H1 (cell line): Measurements from ENCODE around the gene UCKL1. TPM values are rescaled to one million over a fixed set of nuclear protein-coding genes. Genes with fewer than 3 reads are reported as not detected.

Experiments used
- CTCF ChIA-PET: fragments of 300-600 bp; sonication (Branson Sonifier 250); formaldehyde crosslinking; loops from one replicate; lab custom pipeline; 2021; ENCODE audit not compliant: partially characterized antibody; lab: Charles Lee
- POLR2A ChIA-PET: fragments of 300-600 bp; sonication (Branson Sonifier 250); formaldehyde crosslinking; loops from one replicate; lab custom pipeline; 2021; ENCODE audit warnings: inconsistent platforms; ENCODE audit not compliant: partially characterized antibody; lab: Charles Lee
- DNase-seq, 2 experiments: peaks; one replicate each; pipeline versions ENCODE4 v3.0.0 to v3.0.0-alpha.2; 2010 to 2022; ENCODE audit warnings: low spot score in 2 of 2, low read depth in 1 of 2, mixed read lengths in 1 of 2
- FAIRE-seq: peaks from 2 replicates; lab custom pipeline; 2011; peaks lifted over from hg19 to GRCh38; lab: Jason Lieb, UNC
- H2AFZ ChIP-seq: 2 replicates; pipeline ENCODE4 v1.8.1; 2012; ENCODE audit warnings: low read length, inconsistent platforms
- H2AK5ac ChIP-seq: 2 replicates; pipeline ENCODE4 v1.6.1; 2013; ENCODE audit warnings: low read depth, low read length
- H2BK120ac ChIP-seq: replicated peaks from 2 replicates; pipeline ENCODE3; 2013; ENCODE audit warnings: low read depth, low read length, inconsistent platforms
- H2BK12ac ChIP-seq: 2 replicates; pipeline ENCODE4 v1.6.1; 2013; ENCODE audit warnings: low read depth, low read length
- H2BK15ac ChIP-seq: 2 replicates; pipeline ENCODE4 v1.6.1; 2013; ENCODE audit warnings: low read length
- H2BK20ac ChIP-seq: 2 replicates; pipeline ENCODE4 v1.6.1; 2013; ENCODE audit warnings: low read length
- H2BK5ac ChIP-seq: 2 replicates; pipeline ENCODE4 v1.6.1; 2013; ENCODE audit warnings: low read depth, low read length
- H3K14ac ChIP-seq: 2 replicates; pipeline ENCODE4 v1.6.1; 2013; ENCODE audit warnings: inconsistent platforms; ENCODE audit not compliant: insufficient read length
- H3K18ac ChIP-seq: 2 replicates; pipeline ENCODE4 v1.6.1; 2013; ENCODE audit warnings: low read length; ENCODE audit errors: extremely low read depth
- H3K23ac ChIP-seq: 2 replicates; pipeline ENCODE4 v1.6.1; 2013; ENCODE audit warnings: inconsistent platforms; ENCODE audit not compliant: insufficient read length
- H3K23me2 ChIP-seq: 2 replicates; pipeline ENCODE4 v1.6.1; 2013; ENCODE audit warnings: low read depth, low read length
- H3K27ac ChIP-seq: 2 replicates; pipeline ENCODE4 v1.6.1; 2011; ENCODE audit warnings: low read depth, low read length, inconsistent platforms
- H3K27me3 ChIP-seq, 4 experiments: replicated peaks in 1 of 4; 1 replicate in 1 of 4; 2 replicates in 3 of 4; pipeline versions ENCODE4 v1.6.1 to v1.8.1; 2011 to 2013; ENCODE audit warnings: low read length in 3 of 4, mild to moderate bottlenecking in 3 of 4, inconsistent platforms in 2 of 4, mixed read lengths in 2 of 4, moderate library complexity in 1 of 4; ENCODE audit not compliant: control insufficient read depth in 3 of 4, insufficient read depth in 3 of 4; ENCODE audit errors: extremely low read depth in 1 of 4
- H3K36me3 ChIP-seq, 4 experiments: 2 replicates each; pipeline versions ENCODE4 v1.6.1 to v1.8.1; 2011 to 2013; ENCODE audit warnings: mild to moderate bottlenecking in 4 of 4, low read length in 3 of 4, moderate library complexity in 2 of 4, control low read depth in 1 of 4, inconsistent platforms in 1 of 4; ENCODE audit not compliant: insufficient read depth in 4 of 4, control insufficient read depth in 2 of 4
- H3K4ac ChIP-seq: replicated peaks from 2 replicates; pipeline ENCODE3; 2013; ENCODE audit warnings: low read length, low read depth, mixed read lengths, inconsistent platforms; ENCODE audit not compliant: insufficient read length
- H3K4me1 ChIP-seq, 4 experiments: replicated peaks in 1 of 4; 1 replicate in 1 of 4; 2 replicates in 3 of 4; pipeline versions ENCODE4 v1.6.1 to v1.8.1; 2011 to 2013; ENCODE audit warnings: low read length in 3 of 4, inconsistent platforms in 2 of 4, mixed read lengths in 1 of 4; ENCODE audit not compliant: insufficient read depth in 4 of 4, control insufficient read depth in 3 of 4
- H3K4me2 ChIP-seq, 2 experiments: 2 replicates each; pipeline versions ENCODE4 v1.6.1 to v1.8.1; 2011 to 2013; ENCODE audit warnings: low read depth in 2 of 2, low read length in 2 of 2, control low read depth in 1 of 2, inconsistent platforms in 1 of 2, mild to moderate bottlenecking in 1 of 2; ENCODE audit not compliant: insufficient read depth in 1 of 2
- H3K4me3 ChIP-seq, 4 experiments: fragments of 200-600, 300-600 bp in 1 of 4; sonication (generic), shearing (Covaris generic), sonication (Bioruptor Twin) in 1 of 4; 2 replicates each; pipeline versions ENCODE4 v1.5.1 to v1.8.1; 2011 to 2016; ENCODE audit warnings: low read length in 4 of 4, low read depth in 3 of 4, control low read depth in 2 of 4, inconsistent platforms in 2 of 4, mild to moderate bottlenecking in 2 of 4, mixed read lengths in 1 of 4, moderate library complexity in 1 of 4; ENCODE audit not compliant: insufficient read depth in 2 of 4; ENCODE audit errors: extremely low read depth in 1 of 4
- H3K56ac ChIP-seq: replicated peaks from 2 replicates; pipeline ENCODE3; 2013; ENCODE audit warnings: low read depth, mild to moderate bottlenecking, mixed read lengths, low read length, inconsistent platforms; ENCODE audit not compliant: insufficient read length
- H3K79me1 ChIP-seq: 2 replicates; pipeline ENCODE4 v1.6.1; 2013; ENCODE audit warnings: low read depth, low read length, control low read depth
- H3K79me2 ChIP-seq, 2 experiments: 2 replicates each; pipeline versions ENCODE4 v1.6.1 to v1.8.1; 2012 to 2013; ENCODE audit warnings: low read length in 2 of 2, mild to moderate bottlenecking in 2 of 2, inconsistent platforms in 1 of 2; ENCODE audit not compliant: insufficient read depth in 2 of 2, control insufficient read depth in 1 of 2
- H3K9ac ChIP-seq, 4 experiments: replicated peaks in 1 of 4; 1 replicate in 1 of 4; 2 replicates in 3 of 4; pipeline versions ENCODE4 v1.6.1 to v1.8.1; 2011 to 2013; ENCODE audit warnings: low read depth in 3 of 4, low read length in 3 of 4, control low read depth in 2 of 4, mild to moderate bottlenecking in 2 of 4, moderate library complexity in 2 of 4, inconsistent platforms in 1 of 4; ENCODE audit errors: extremely low read depth in 1 of 4
- H3K9me3 ChIP-seq, 2 experiments: 2 replicates each; pipeline versions ENCODE4 v1.6.1 to v1.8.1; 2012 to 2013; ENCODE audit warnings: mild to moderate bottlenecking in 2 of 2, moderate library complexity in 2 of 2, control low read depth in 1 of 2, inconsistent platforms in 1 of 2, low read depth in 1 of 2, low read length in 1 of 2, mixed read lengths in 1 of 2; ENCODE audit not compliant: insufficient read depth in 2 of 2
- H4K20me1 ChIP-seq, 2 experiments: replicated peaks in 1 of 2; 2 replicates each; pipeline versions ENCODE3 to v1.8.1; 2011 to 2013; ENCODE audit warnings: inconsistent platforms in 2 of 2, low read length in 2 of 2, mild to moderate bottlenecking in 1 of 2; ENCODE audit not compliant: insufficient read depth in 2 of 2, control insufficient read depth in 1 of 2
- H4K5ac ChIP-seq: 2 replicates; pipeline ENCODE4 v1.6.1; 2013; ENCODE audit warnings: low read length, low read depth, mixed read lengths, inconsistent platforms; ENCODE audit not compliant: insufficient read length
- H4K8ac ChIP-seq: 2 replicates; pipeline ENCODE4 v1.8.0; 2013; ENCODE audit warnings: mild to moderate bottlenecking, moderate library complexity, low read length, inconsistent platforms; ENCODE audit not compliant: insufficient read depth; ENCODE audit errors: extremely low read depth
- H4K91ac ChIP-seq: replicated peaks from 2 replicates; pipeline ENCODE3; 2013; ENCODE audit warnings: low read length, mixed read lengths, inconsistent platforms; ENCODE audit not compliant: insufficient read length
- CEBPB ChIP-seq: IDR thresholded peaks from 2 replicates; pipeline ENCODE4 v1.6.1; 2012; ENCODE audit warnings: low read depth, low read length
- CTBP2 ChIP-seq: IDR thresholded peaks from 2 replicates; pipeline ENCODE4 v1.7.0; 2011; ENCODE audit warnings: borderline replicate concordance, mild to moderate bottlenecking, moderate library complexity, mixed read lengths, low read length; ENCODE audit not compliant: insufficient read depth, insufficient read length
- EGR1 ChIP-seq: IDR thresholded peaks from 2 replicates; pipeline ENCODE4 v1.6.1; 2011; ENCODE audit warnings: low read depth, low read length, borderline replicate concordance
- HDAC6 ChIP-seq: IDR thresholded peaks from one replicate; pipeline ENCODE4 v1.7.1; 2012; ENCODE audit warnings: low read depth, mild to moderate bottlenecking, inconsistent platforms, low read length, moderate library complexity
- JUND ChIP-seq: IDR thresholded peaks from 2 replicates; pipeline ENCODE4 v1.6.1; 2011; ENCODE audit warnings: mild to moderate bottlenecking, improper control_type of control experiment, low read length
- POU5F1 ChIP-seq: IDR thresholded peaks from 2 replicates; pipeline ENCODE4 v1.6.1; 2011; ENCODE audit warnings: low read depth, mild to moderate bottlenecking, low read length, moderate library complexity
- RAD21 ChIP-seq, 2 experiments: IDR thresholded peaks in 1 of 2; conservative IDR thresholded peaks in 1 of 2; 2 replicates each; pipeline ENCODE4 v1.6.1; 2011; ENCODE audit warnings: low read depth in 2 of 2, low read length in 2 of 2, improper control_type of control experiment in 1 of 2, inconsistent platforms in 1 of 2, mild to moderate bottlenecking in 1 of 2, moderate library complexity in 1 of 2
- RBBP5 ChIP-seq: IDR thresholded peaks from 2 replicates; pipeline ENCODE4 v1.7.1; 2012; ENCODE audit warnings: low read depth, mild to moderate bottlenecking, inconsistent platforms, low read length, moderate library complexity, borderline replicate concordance
- SIN3A ChIP-seq, 2 experiments: IDR thresholded peaks in 1 of 2; conservative IDR thresholded peaks in 1 of 2; 2 replicates each; pipeline ENCODE4 v1.6.1; 2011 to 2012; ENCODE audit warnings: low read length in 2 of 2, improper control_type of control experiment in 1 of 2, low read depth in 1 of 2, mild to moderate bottlenecking in 1 of 2
- TAF1 ChIP-seq: IDR thresholded peaks from 2 replicates; pipeline ENCODE4 v1.6.1; 2011; ENCODE audit warnings: mild to moderate bottlenecking, low read depth, low read length
- WGBS, 2 experiments: shearing (Covaris generic) in 1 of 2; methylation state at CpG; one replicate each; pipeline versions ENCODE4 v1.1.6 to v1.1.7; 2013 to 2015; ENCODE audit warnings: low lambda C conversion rate in 2 of 2, mixed read lengths in 2 of 2, inconsistent platforms in 1 of 2, low coverage in 1 of 2, missing lambda C conversion rate in 1 of 2; ENCODE audit not compliant: insufficient replicate concordance in 2 of 2, insufficient coverage in 1 of 2, insufficient read length in 1 of 2; ENCODE audit errors: extremely low coverage in 1 of 2, missing lambda C conversion rate in 1 of 2; 5-methylcytosine and 5-hydroxymethylcytosine counted together
- polyA plus RNA-seq, 7 experiments: library from polyadenylated mRNA; depleted of rRNA in 3 of 7; stranded (reverse) in 5 of 7; unstranded in 2 of 7; fragments of >200 nt in 5 of 7; fragments of 200-250 nt in 2 of 7; gene quantifications; 1 replicate in 5 of 7; 2 replicates in 1 of 7; 4 replicates in 1 of 7; pipeline versions ENCODE4 v1.2.1 to v1.2.3, GENCODE V29; 2011 to 2013; ENCODE audit warnings: missing spikeins in 2 of 7, mixed read lengths in 2 of 7
- total RNA-seq: library from RNA; stranded (reverse); fragmentation: NEBNext Ultra II Directional; extraction: Animal tissue kit (Norgen Biotek cat#: 25700); gene quantifications from 2 replicates; pipeline ENCODE4 v1.2.1, GENCODE V29; 2021
- TF ChIP-seq, protein P1 (sequence below): IDR thresholded peaks from 2 replicates; pipeline ENCODE4 v1.6.1; 2012; ENCODE audit warnings: low read length, inconsistent platforms

The UCKL1 gene
- total and polyA plus RNA-seq, 2 of the 8 experiments (the other 6 are each of a cell fraction or from before 2014, with no cell fraction given), result 36.5 to 91.2 TPM

DNA sequence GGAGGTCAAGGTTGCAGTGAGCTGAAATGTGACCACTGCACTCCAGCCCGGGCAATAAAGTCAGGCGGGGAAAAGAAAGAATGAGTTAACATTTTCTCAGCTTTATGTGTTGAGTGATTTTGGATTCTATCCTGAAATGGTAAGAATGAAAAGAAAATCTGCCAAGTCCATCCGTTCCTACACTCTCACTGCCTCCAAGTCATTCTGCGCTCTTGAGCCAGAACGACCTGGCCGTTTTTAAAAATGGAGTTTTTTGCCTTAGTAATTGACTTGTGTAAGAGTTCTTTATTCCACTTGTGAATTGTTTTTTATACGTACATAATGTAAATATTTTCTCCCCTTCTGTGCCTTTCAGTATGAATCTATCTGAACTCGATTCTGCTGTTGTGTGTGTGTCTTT is 32.6 kb downstream of the UCKL1 start:
- peaks cover 0 to 5% of the 10 kb centered on the region in 2 experiments; a peak in 1 of 4 replicates for H3K79me2 ChIP-seq
- no peak overlapping the region for H2BK12ac ChIP-seq
- POLR2A ChIA-PET, result no interaction called here
- H3K4ac ChIP-seq, result no peak overlapping the region
- no peak overlapping the region for H2BK20ac ChIP-seq
- no peak overlapping the region for H3K27ac ChIP-seq
- no peaks in the 10 kb centered on the region; the same call in 1 of the 2 replicates for H3K79me1 ChIP-seq
- H3K4me3 ChIP-seq, result no peak overlapping the region
- H3K4me1 ChIP-seq, result no peaks in the 10 kb centered on the region
- CTCF ChIA-PET, result interaction anchor here (0.6 to 6.2 kb wide), 5 partner anchors 11 to 705 kb away, joined by 3 to 57 read pairs (median 4); no protein-coding TSS in a partner anchor
- no peak overlapping the region for H3K18ac ChIP-seq
- no peak overlapping the region for H3K56ac ChIP-seq
- H3K23me2 ChIP-seq, result no peaks in the 10 kb centered on the region
- no peak overlapping the region for H3K14ac ChIP-seq
- no peaks in the 10 kb centered on the region for H3K27me3 ChIP-seq
- H3K9me3 ChIP-seq, result no peaks in the 10 kb centered on the region
- no peak for TF ChIP-seq CEBPB
- TF ChIP-seq, protein P1, sequence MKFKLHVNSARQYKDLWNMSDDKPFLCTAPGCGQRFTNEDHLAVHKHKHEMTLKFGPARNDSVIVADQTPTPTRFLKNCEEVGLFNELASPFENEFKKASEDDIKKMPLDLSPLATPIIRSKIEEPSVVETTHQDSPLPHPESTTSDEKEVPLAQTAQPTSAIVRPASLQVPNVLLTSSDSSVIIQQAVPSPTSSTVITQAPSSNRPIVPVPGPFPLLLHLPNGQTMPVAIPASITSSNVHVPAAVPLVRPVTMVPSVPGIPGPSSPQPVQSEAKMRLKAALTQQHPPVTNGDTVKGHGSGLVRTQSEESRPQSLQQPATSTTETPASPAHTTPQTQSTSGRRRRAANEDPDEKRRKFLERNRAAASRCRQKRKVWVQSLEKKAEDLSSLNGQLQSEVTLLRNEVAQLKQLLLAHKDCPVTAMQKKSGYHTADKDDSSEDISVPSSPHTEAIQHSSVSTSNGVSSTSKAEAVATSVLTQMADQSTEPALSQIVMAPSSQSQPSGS, result no peak
- no peak for TF ChIP-seq CTBP2
- TF ChIP-seq HDAC6, result no peak
- no peak for TF ChIP-seq EGR1
- no peak for TF ChIP-seq POU5F1
- no peak for TF ChIP-seq TAF1
- TF ChIP-seq SIN3A (conservative IDR thresholded peaks at IDR 0.05 in 1 of 2, IDR thresholded peaks at IDR 0.05 in 1 of 2; ENCODE audit: low read depth in 1 of 2, low read length in 2 of 2), result no peak
- TF ChIP-seq RAD21 (IDR thresholded peaks at IDR 0.05 in 1 of 2, conservative IDR thresholded peaks at IDR 0.05 in 1 of 2; ENCODE audit: low read depth in 2 of 2, low read length in 2 of 2), result no peak
- no peak for TF ChIP-seq JUND
- TF ChIP-seq RBBP5, result no peak
- no peak overlapping the region for H2BK15ac ChIP-seq
- H3K4me2 ChIP-seq, result no peak overlapping the region
- peaks cover 0 to 8% (median 5%) of the 10 kb centered on the region in 4 experiments; a peak in 5 of 8 replicates for H3K36me3 ChIP-seq
- H4K20me1 ChIP-seq, result peaks cover 0 to 3% of the 10 kb centered on the region in 2 experiments
- no peak overlapping the region for H3K9ac ChIP-seq
- no peak overlapping the region for H4K91ac ChIP-seq
- H2BK120ac ChIP-seq, result no peak overlapping the region
- H4K8ac ChIP-seq, result no peak overlapping the region
- no peak overlapping the region for H2AK5ac ChIP-seq
- H3K23ac ChIP-seq, result no peak overlapping the region
- no peak overlapping the region for H2AFZ ChIP-seq
- FAIRE-seq (no peak), DNase-seq (no peak)
- no peak overlapping the region for H4K5ac ChIP-seq
- H2BK5ac ChIP-seq, result no peak overlapping the region
- WGBS, 2 experiments, result 91% methylated on average over 8 of the region's 8 CpGs; no CpG with 5 or more reads in 1 of the 2 experiments
